Gastrocnemius medialis (tissue), 4 donors: ENCODE data around the gene ARHGAP26.

Experiments used
- POLR2A ChIP-seq, 2 donors: fragments of 450-650 bp; IDR thresholded peaks; one replicate each; pipeline ENCODE4 v1.6.1; 2017; ENCODE audit warnings: antibody characterized with exemption in 2 of 2, mild to moderate bottlenecking in 2 of 2, moderate library complexity in 2 of 2
- TF ChIP-seq, protein P1 (sequence below), 5 experiments: fragments of 450-650 bp in 3 of 5; fragments of 200-600 bp in 2 of 5; sonication (generic) in 2 of 5; IDR thresholded peaks in 4 of 5; conservative IDR thresholded peaks in 1 of 5; 1 replicate in 4 of 5; 2 replicates in 1 of 5; pipeline ENCODE4 v1.5.1; 2016 to 2019; ENCODE audit warnings: antibody characterized with exemption in 5 of 5, mild to moderate bottlenecking in 3 of 5, moderate library complexity in 3 of 5

DNA sequence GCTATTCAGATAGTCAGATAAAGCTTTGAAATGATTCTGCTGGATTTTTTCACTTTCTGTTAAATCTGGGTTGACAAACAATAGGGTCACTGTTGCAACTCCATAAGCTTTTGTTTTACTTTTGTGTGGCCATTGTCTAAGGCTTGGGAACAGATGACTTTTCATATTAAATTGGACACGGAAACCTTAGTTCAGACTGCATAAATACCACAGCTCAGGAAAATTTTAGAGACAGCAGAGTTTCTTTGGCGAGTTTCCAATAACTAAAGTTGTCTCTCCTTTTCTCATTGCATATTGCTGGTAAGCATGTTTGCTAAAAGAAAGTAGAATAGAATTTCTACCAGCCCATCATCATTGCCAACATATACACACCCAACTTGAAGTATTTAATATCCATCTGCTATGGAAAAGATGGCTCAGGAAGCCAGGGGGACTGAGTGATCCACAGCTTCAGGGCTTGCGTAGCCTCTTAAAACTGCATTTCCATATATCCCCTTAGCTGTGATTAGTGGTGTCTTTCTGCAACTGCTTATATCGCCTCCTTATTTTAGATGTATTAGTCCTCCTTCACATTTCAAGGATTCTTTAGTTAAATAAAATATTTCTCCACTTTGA, 168.2 kb downstream of the ARHGAP26 start:
- TF ChIP-seq, protein P1, sequence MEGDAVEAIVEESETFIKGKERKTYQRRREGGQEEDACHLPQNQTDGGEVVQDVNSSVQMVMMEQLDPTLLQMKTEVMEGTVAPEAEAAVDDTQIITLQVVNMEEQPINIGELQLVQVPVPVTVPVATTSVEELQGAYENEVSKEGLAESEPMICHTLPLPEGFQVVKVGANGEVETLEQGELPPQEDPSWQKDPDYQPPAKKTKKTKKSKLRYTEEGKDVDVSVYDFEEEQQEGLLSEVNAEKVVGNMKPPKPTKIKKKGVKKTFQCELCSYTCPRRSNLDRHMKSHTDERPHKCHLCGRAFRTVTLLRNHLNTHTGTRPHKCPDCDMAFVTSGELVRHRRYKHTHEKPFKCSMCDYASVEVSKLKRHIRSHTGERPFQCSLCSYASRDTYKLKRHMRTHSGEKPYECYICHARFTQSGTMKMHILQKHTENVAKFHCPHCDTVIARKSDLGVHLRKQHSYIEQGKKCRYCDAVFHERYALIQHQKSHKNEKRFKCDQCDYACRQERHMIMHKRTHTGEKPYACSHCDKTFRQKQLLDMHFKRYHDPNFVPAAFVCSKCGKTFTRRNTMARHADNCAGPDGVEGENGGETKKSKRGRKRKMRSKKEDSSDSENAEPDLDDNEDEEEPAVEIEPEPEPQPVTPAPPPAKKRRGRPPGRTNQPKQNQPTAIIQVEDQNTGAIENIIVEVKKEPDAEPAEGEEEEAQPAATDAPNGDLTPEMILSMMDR (IDR thresholded peaks at IDR 0.05 in 4 of 5, conservative IDR thresholded peaks at IDR 0.05 in 1 of 5), result no peak
- TF ChIP-seq POLR2A (IDR thresholded peaks at IDR 0.05), result no peak
